OCI-LY3 (cell line): ENCODE measurements around the gene MGST3.
"Not testable (repeated sequence)": the region's sequence is repeated elsewhere in the genome, so short reads cannot be mapped to it uniquely, and the experiment has no call there.

Source experiments
- H2AFZ ChIP-seq: fragments of 200-600, 300-600 bp; shearing (Covaris generic); 2 replicates; pipeline ENCODE4 v1.6.0; 2014; ENCODE audit warnings: antibody characterized with exemption, low read depth, low read length
- H3K27ac ChIP-seq: fragments of 200-600, 300-600 bp; sonication (generic); 2 replicates; pipeline ENCODE4 v1.5.1; 2014; ENCODE audit warnings: mild to moderate bottlenecking, low read length, moderate library complexity, mixed read lengths
- H3K27me3 ChIP-seq: fragments of 200-600, 300-600 bp; sonication (generic); 2 replicates; pipeline ENCODE4 v1.6.1; 2014; ENCODE audit warnings: low read depth, low read length, mixed read lengths
- H3K36me3 ChIP-seq: fragments of 200-600, 300-600 bp; sonication (generic); replicated peaks from 2 replicates; pipeline ENCODE3; 2014; ENCODE audit warnings: low read depth, low read length, mixed read lengths
- H3K4me1 ChIP-seq: fragments of 300-600, 200-600 bp; sonication (generic); 2 replicates; pipeline ENCODE4 v1.6.1; 2014; ENCODE audit warnings: low read length, mixed read lengths
- H3K4me2 ChIP-seq: fragments of 200-600, 300-600 bp; sonication (generic); 2 replicates; pipeline ENCODE4 v1.6.1; 2014; ENCODE audit warnings: low read length, mixed read lengths
- H3K4me3 ChIP-seq: fragments of 300-600, 200-600 bp; sonication (generic); 2 replicates; pipeline ENCODE4 v1.5.1; 2014; ENCODE audit warnings: antibody characterized with exemption, mild to moderate bottlenecking, low read length, moderate library complexity
- H3K79me2 ChIP-seq: fragments of 300-600, 200-600 bp; shearing (Covaris generic); 2 replicates; pipeline ENCODE4 v1.6.1; 2014; ENCODE audit warnings: mild to moderate bottlenecking, low read length, mixed read lengths
- H3K9ac ChIP-seq: fragments of 300-600, 200-600 bp; shearing (Covaris generic); 2 replicates; pipeline ENCODE4 v1.6.0; 2014; ENCODE audit warnings: mild to moderate bottlenecking, low read length, moderate library complexity
- H3K9me3 ChIP-seq: fragments of 200-600, 300-600 bp; shearing (Covaris generic); 2 replicates; pipeline ENCODE4 v1.6.1; 2014; ENCODE audit warnings: low read length, mixed read lengths; ENCODE audit not compliant: insufficient read depth
- H4K20me1 ChIP-seq: fragments of 200-600, 300-600 bp; sonication (generic); 2 replicates; pipeline ENCODE4 v1.6.1; 2016; ENCODE audit warnings: low read length, mixed read lengths; ENCODE audit not compliant: insufficient read depth
- CTCF ChIP-seq: fragments of 200-600, 300-600 bp; sonication (generic); IDR thresholded peaks from 2 replicates; pipeline ENCODE4 v1.5.1; 2014; ENCODE audit warnings: antibody characterized with exemption, low read length, low read depth
- EZH2phosphoT487 ChIP-seq: fragments of 200-600 bp; shearing (Covaris generic); IDR thresholded peaks from 2 replicates; pipeline ENCODE4 v1.6.1; 2018; ENCODE audit warnings: antibody characterized with exemption, mixed run types, low read depth

Gene MGST3

GRCh38 chr1:165679282-165680036 lies 48.4 kb downstream of the MGST3 start:
- Histone ChIP-seq H3K36me3 (peaks cover 45% of the 10 kb centered on the region), H3K9ac (no peak overlapping the region), H2AFZ (no peak overlapping the region), H3K27me3 (no peaks in the 10 kb centered on the region), H3K4me3 (no peak overlapping the region), H4K20me1 (no peaks in the 10 kb centered on the region), H3K4me1 (no peaks in the 10 kb centered on the region), H3K9me3 (no peaks in the 10 kb centered on the region), H3K79me2 (no peaks in the 10 kb centered on the region; the same call in 1 of the 2 replicates), H3K4me2 (no peak overlapping the region), H3K27ac (no peak overlapping the region)
- TF ChIP-seq EZH2phosphoT487: no peak
- peak; percentile 22; the same call in 1 of the 2 replicates for TF ChIP-seq CTCF

GRCh38 chr1:165680303-165680702 lies 49.3 kb downstream of the MGST3 start:
- Histone ChIP-seq H3K9ac (no peak overlapping the region), H3K36me3 (peaks cover 47% of the 10 kb centered on the region), H3K27me3 (no peaks in the 10 kb centered on the region), H3K27ac (no peak overlapping the region), H2AFZ (no peak overlapping the region), H3K4me2 (no peak overlapping the region), H3K4me3 (no peak overlapping the region), H3K9me3 (no peaks in the 10 kb centered on the region), H4K20me1 (no peaks in the 10 kb centered on the region), H3K4me1 (no peaks in the 10 kb centered on the region), H3K79me2 (peaks cover 4% of the 10 kb centered on the region; the same call in 1 of the 2 replicates)
- TF ChIP-seq CTCF (no peak), EZH2phosphoT487 (no peak)

GRCh38 chr1:165680773-165681172 lies 49.7 kb downstream of the MGST3 start:
- H3K9me3 ChIP-seq, H3K27ac ChIP-seq, H3K4me2 ChIP-seq, H3K9ac ChIP-seq, H3K4me3 ChIP-seq, H3K27me3 ChIP-seq, H3K79me2 ChIP-seq, H4K20me1 ChIP-seq, H2AFZ ChIP-seq, H3K4me1 ChIP-seq: not testable (repeated sequence)
- H3K36me3 ChIP-seq: peaks cover 48% of the 10 kb centered on the region

GRCh38 chr1:165683848-165684485 lies 52.9 kb downstream of the MGST3 start:
- H2AFZ ChIP-seq: no peak overlapping the region
- no peak overlapping the region for H3K4me3 ChIP-seq
- peaks cover 47% of the 10 kb centered on the region for H3K36me3 ChIP-seq
- H3K27ac ChIP-seq: no peak overlapping the region
- peaks cover 22% of the 10 kb centered on the region for H3K79me2 ChIP-seq
- no peaks in the 10 kb centered on the region for H3K27me3 ChIP-seq
- H3K4me2 ChIP-seq: no peak overlapping the region
- no peak overlapping the region for H3K9ac ChIP-seq
- no peak for TF ChIP-seq EZH2phosphoT487
- no peak for TF ChIP-seq CTCF
- H3K9me3 ChIP-seq: no peaks in the 10 kb centered on the region
- H3K4me1 ChIP-seq: peaks cover 12% of the 10 kb centered on the region
- H4K20me1 ChIP-seq: peaks cover 3% of the 10 kb centered on the region
